ENCODE measurements around the gene FHIT.

- no peak for TF ChIP-seq POLR2A (IDR thresholded peaks at IDR 0.05)
- no peak for TF ChIP-seq CTCF (IDR thresholded peaks at IDR 0.05)
- no peak for TF ChIP-seq EP300 (IDR thresholded peaks at IDR 0.05)
These were observed 734.1 kb downstream of the FHIT start for GRCh38 chr3:60517134-60517533.

Data from suprapubic skin (tissue), 3 donors.